HG03135 (cell line): ENCODE data around the gene DTNB.
A peak's percentile ranks its signal among the peaks of the same experiment; 100 is the strongest.

Source experiments
- ATAC-seq: cut with Tn5 transposase; IDR thresholded peaks from one replicate; pipeline ENCODE4 v1.9.1; 2021; ENCODE audit warnings: mild to moderate bottlenecking, moderate library complexity; ENCODE audit not compliant: unreplicated experiment

DTNB gene

GRCh38 chr2:25355270-25355669, 318.1 kb downstream of the DTNB start:
- no peak for ATAC-seq

GRCh38 chr2:25354116-25354515, 319.3 kb downstream of the DTNB start:
- no peak for ATAC-seq

- no peak for ATAC-seq
These were observed 324.0 kb downstream of the DTNB start for GRCh38 chr2:25349397-25349796.

DNA sequence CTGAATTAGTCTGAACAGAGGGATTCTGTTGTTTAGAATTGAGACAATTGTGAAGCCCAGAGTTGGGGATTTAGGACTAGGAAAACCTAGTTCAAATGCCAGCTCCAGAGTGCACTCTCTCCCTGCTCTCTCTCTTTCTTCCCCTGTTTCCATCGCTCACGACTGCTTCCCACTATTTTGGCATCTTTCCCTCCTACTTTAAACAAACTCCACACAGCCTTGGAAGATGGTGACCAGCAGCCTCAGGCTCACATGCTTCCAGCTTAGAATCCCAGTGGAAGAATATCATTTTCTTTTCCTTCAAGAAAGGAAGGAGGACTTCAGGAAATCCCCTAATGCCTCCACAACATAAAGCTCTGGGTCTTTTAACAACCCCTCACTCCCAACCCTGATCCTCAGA, 325.5 kb downstream of the DTNB start:
- ATAC-seq: no peak

DNA sequence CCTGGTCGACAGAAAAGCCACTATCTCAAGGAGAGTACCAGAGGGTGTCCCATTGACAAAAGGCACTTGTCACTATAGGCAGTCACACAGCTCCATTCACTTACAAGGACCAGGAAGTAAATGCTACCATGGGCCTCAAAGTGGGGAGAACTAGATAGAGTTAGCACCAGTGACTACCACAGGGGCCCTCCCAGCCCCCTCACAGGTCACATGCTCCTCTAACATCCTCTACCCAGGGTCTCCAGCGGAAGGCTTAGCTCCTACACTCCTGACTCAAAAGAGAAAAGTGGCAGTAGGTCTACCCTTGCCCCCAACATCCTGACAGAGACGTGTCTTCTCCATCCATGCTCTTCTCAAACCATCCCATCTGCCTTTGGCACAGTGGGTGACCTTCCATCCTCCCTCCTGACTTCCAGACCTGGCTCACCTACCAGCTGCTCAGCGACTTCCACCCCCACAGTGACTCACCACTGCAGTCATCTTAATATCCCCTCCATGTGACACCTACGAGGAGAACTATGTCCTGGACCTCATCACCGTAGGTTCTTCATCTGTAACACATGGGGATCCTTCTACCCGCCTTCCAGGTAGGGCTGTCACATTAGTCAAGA, 326.1 kb downstream of the DTNB start:
- ATAC-seq: no peak

DNA sequence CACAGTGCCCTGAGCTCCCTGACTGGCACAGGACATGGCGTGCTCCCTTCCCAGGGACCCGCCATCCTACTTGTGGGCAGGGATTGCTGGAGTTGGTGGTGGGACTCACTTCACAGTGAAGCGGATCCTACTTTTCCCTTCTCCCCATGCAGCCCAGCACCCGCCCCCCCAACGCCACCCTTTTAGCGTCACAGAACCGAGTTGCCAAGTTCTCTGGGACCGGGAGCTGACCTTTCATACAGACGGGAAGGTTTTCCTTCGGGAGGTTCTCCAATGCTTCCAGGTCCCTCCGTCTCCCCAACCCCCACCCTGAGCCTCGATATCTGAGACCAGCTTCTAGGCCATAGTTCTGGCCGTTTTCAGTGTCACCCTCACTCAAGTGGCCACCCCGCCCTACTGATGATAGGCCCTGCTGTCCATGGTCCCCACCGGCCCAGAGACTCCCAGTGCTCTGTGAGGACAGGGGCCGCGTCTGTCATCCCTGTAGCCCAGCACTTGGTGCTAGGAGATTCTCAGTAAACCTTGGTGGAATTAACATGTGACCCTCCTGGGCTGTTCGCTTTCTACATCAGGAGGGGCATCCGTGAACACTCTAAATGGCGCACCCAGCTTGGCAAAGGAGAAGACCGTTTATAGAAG, 330.1 kb downstream of the DTNB start:
- ATAC-seq: no peak

DNA sequence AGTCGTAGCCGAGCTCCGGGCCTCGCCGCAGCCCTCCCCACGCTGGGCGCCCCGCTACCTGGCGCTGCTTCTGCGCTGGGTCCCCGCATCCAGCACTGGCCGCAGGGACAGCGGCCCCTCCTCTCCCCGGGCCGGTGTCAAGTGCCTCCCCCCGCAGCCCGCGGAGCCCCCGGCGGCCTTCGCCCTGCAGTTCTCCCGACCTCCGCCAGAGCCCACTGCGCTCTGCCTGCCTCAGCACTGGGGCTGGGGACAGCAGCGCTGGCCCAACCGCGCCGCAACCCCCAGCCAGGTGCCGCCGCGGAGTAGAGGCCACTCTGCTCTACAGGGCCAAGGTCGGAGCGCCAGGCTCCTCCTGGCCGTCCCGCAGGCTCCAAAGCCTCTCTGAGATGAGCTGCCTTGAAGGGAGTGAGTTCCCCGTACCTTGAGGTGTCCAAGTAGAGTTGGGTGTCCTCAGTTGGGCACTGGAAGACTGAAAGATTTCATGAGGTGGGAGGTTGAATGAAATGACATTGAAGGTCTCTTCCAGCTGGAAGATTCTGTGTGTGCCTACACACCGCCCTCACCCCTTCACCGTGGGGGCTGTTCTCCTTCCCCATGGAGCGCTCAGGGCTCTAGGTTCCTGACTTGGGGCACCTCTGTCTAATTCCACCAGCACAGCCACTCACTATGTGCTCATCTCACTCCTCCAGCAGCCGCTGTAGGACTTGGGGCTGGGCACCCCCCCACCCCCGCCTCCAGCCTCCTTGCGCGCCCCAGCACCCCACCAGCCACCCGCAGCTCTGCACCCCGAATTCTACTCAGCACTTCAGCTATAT, 330.8 kb downstream of the DTNB start:
- peak; percentile 74 for ATAC-seq

DNA sequence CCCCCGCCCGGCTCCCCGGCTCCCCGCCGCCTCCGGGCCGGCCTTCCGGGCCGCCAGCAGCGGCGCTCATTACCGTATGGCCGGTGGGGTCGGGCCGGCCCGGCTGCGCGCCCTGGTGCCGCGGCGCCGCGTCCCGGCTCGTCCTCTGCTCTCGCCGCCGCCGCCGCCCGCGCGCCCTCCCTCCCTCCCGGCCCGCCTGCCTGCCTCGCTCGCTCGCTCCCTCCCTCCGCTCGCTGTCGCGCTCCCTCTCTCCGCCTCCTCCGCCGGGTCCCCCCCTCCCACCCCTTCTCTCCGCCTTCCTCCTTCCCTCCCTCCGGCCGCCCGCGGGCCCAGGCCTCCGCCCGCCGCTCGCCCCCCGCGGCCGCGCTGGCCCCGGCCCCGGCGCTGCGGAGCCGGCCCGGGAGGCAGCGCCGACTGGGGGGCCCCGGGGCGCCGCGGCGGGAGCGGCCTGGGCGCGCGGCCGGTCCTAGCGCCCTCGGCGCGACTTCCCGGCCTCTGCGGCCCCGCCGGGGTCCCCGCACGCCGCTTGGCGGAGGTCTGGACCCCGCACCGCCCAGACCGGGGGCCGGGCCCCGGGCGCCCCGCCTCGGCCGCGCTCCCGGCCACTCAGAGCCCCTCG, 331.5 kb downstream of the DTNB start, which contains the start of gene DNMT3A:
Gene DNMT3A (minus strand): TSS at position 173 of the 619 bp plus-strand sequence. CDS start 27,941 bp downstream, outside the sequence.
- ATAC-seq: peak; percentile 35

- peak; percentile 16 for ATAC-seq
These were observed 332.2 kb downstream of the DTNB start for GRCh38 chr2:25341011-25341727.

DNA sequence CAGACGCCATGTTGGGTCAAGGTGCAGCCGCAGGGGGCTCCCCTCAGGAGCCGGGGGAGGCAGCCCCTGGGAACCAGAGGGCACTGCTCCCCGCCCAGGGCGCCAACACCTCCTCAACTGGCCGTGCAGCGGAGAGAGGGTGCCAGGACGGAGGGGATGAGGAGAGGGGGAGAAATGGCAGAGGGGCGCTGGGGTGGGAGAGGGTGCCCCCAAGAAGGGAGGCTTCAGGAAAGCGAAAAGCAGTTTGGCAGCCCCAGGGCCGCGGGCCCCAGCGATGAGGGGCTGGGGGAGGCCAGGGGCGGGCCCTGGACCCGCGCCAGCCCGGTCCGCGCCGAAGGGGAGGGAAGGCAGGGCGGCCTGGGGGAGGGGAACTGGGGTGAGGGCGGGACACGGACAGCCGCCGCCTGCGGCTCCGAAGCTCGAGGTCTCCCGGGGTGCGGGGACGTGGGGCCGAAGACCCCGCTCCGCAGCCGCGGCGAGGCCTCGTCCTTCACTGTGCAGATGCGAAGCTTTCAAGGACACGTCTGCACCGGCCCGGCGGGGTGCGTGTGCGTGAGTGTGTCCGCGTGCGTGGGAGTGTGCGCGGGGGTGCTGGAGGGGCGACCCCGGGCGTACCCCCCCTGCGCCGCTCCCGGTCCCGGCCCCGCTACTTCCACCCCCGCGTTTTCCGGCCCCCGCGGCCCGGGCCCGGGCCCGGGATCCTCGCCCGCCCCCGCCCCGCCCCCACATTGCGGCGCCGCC, 333.0 kb downstream of the DTNB start:
- ATAC-seq: no peak

- no peak for ATAC-seq
These were observed 333.6 kb downstream of the DTNB start for GRCh38 chr2:25339791-25340180.

- ATAC-seq: no peak
These were observed 334.1 kb downstream of the DTNB start for GRCh38 chr2:25339211-25339674.

- ATAC-seq: no peak
These were observed 335.0 kb downstream of the DTNB start for GRCh38 chr2:25338401-25338800.

DNA sequence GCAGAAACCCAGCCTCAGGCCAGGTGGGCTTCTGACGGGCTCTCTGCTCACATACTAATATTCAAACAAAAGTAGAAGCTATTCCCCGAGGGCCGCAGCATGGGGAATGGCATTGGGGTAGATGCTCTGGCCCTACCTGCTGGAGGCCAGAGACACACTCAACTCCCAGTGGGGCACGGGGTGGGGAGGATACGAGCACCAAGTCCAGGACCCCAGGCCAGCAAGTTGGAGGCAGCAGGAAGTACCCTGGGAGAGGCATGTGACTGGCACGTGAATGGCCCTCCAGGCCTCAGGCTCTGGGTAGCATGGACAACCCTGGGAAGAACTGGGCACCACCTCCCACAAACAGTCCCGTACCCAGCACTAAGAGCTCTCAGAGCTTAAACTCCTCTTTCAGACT, 335.5 kb downstream of the DTNB start:
- ATAC-seq: no peak

DNA sequence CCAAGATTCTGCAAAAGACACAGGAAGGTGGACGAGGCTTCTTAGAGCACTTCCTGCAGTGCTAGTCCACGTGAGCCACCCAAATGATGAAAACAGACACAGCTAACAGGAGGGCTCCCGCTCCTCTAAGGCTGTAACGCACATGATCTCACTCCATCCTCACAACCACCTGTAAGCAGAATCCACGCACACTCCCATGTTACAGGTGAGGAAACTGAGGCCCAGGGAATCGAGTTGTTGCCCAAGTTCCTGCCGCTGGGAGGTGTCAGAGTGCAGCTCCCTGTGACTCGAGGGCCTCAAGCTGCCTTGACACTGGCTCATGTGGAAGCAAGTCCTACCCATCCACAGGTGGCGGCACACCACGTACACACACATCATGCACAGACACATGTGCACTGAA, 336.1 kb downstream of the DTNB start:
- ATAC-seq: no peak

DNA sequence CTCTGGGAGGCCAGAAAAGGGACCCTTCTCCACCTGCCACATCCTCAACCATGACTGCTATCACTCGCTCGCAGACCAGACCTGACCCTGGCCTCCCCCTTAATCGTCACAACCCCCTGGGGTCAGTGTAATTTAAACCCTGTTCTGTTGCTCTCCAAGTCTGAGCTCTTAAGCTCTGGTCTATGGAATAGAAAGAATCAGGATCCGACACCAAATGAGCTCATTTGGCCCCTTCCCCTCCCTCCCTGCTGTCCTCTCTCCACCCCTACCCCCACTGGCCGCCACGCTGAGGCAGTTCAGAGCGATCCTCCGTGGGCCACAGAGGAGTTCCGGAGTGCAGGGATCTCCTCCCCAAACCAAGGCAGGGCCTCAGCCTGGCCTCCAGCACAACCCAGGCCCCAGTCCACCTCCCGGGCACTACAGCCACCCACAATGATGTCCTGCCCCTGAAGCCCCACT, 337.0 kb downstream of the DTNB start:
- no peak for ATAC-seq

DNA sequence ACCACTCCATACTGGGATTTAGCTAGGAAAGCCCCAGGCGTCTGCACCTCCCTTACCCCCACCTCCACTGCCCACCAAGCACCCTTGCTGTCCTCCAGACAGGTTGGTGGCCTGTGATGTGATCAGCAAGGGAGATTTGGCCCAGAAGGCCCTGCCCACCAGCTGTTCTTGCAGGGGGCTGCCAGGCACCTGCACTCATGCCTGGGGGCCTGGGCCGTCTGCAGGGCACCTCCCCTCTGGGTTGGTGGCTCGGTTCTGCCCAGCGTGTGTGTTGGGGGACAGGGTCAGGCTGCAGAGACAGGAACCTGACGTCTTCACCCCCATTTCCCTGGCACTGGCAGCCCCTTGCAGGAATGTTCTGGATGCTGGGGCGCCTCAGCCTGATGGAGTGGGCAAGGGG, 337.4 kb downstream of the DTNB start:
- no peak for ATAC-seq

GRCh38 chr2:25335204-25335603, 338.2 kb downstream of the DTNB start:
- ATAC-seq: no peak

DNA sequence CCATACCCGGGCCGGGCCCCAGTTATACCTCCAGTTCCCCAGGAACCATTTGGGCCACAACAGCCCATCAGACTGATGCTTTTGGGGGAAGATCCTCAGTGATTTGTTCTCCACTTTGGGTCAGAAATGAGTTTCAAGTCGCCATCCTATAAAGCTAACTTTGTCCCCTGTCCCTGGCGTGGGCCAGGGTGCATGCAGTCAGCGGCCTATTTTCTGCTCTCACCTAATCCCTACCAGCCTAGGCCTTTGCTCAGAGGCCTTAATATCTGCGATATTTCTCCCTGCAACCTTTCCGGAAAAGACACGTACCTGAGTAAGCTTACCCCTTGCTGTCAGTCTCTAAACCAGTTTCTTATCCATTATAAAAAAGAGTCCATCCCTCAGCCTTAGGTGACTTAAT, 338.9 kb downstream of the DTNB start:
- ATAC-seq: no peak

GRCh38 chr2:25333981-25334380, 339.4 kb downstream of the DTNB start:
- ATAC-seq: no peak
